HG02973 (cell line): ENCODE data around the gene HACD1.

Experiments used
- ATAC-seq: cut with Tn5 transposase; IDR thresholded peaks from one replicate; pipeline ENCODE4 v1.9.1; 2021; ENCODE audit warnings: moderate library complexity; ENCODE audit not compliant: unreplicated experiment

Gene HACD1

DNA sequence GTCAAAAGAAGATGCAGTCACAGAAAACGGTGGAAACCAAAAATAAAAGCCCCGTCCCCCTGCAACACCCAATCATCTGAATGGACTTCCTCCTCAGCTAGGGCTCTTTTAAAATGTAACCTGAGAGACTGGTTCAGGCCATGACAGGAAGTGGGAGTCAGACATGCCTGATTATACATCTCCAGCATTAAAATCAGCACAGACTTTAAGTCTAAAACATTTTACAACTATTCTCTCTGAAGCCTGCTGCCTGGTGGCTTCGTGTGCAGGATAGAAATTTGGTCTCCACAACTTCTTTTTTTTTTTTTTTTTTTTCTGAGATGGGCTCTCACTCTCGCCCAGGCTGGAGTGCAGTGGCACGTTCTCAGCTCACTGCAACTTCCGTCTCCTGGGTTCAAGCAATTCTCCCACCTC is 30.3 kb downstream of the HACD1 start:
- peak; percentile 47 for ATAC-seq

DNA sequence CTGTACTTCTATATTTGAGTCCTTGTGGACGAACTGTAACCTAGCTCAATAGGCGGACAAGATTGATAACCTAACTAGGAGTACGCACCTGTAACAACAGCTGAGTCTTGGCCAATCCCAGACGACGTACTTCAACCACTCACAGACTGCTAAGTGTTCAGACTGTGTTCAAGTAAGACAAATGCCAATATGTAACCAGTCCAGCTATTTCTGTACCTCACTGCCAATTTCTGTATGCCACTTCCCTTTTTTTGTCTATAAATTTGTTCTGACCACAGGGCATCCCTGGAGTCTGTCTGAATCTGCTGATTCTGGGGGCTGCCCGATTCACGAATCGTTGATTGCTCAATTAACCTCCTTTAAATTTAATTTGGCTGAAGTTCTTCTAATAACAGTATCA is 32.2 kb downstream of the HACD1 start:
- ATAC-seq = peak; percentile 78

DNA sequence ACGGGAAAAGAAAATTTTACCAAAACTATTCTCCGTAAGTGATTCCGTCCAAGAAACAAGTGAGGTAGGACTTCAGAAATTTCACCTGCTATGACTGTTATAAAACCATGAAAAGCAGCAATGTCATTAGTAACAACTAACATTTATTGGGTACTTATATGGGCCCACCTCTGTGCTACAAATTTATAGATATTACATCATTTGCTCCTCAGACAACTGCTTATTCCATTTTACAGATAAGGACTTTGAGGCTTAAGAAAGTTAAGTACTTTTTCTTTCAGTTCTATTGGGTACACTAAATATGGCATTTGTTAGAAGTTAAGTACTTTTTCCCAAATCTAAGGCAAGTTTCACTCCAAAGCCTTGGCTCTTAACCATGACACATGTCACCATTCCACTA is 36.3 kb downstream of the HACD1 start:
- ATAC-seq = no peak

DNA sequence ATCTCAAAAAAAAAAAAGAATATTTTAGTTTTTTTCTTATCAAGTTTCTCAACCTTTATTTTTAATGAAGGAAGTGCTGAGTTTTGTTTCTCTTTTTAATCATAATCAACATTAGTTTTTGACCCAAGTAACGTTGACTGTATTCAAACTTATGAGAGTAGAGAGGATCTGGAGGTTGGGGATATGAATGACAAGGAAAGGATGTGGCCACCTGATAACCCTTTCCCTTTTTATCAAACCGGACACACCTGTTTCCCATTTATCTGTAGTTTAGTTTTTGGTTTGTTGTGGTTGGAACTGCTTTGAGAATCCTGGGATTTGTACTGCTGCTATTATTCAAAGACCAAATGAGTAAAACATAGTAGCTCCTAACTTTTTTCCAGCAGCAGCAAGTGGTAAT is 38.6 kb downstream of the HACD1 start:
- ATAC-seq = no peak

DNA sequence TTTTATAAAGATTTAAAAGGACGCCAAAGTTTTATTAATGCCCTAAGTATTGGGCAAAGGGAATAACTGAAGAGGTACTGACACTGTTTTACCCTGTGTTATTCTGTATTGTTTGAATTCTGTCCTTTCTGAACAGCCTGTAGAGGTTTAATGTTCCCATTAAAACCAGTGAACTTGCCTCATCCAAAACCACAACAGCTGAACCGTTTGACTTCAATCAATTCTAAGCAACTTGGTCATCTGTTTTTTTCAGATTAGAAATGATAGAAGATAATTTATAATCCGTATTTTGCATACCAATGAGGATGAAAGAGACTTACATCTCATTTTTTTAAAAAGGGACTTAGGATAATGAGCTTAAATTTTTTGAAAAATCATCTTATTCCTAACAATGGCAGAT is 40.4 kb downstream of the HACD1 start:
- ATAC-seq = no peak

DNA sequence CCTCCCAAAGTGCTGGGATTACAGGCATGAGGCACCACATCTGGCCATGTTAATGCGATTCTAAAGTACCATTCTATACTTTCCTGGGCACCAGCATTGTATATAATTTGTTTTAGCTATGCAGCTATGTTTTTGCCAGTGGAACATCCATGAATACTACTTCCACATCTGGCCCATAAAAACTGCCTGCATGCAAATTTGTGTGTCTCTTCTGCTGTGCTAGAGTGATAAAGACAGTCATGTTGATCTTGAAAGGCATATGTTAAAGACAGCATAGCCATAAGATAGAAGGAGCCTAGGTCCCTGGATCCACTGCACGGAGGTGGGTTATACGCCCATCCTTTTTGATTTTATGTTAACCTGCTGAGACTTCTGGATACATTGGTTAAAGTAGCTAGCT is 52.3 kb downstream of the HACD1 start:
- ATAC-seq = no peak

DNA sequence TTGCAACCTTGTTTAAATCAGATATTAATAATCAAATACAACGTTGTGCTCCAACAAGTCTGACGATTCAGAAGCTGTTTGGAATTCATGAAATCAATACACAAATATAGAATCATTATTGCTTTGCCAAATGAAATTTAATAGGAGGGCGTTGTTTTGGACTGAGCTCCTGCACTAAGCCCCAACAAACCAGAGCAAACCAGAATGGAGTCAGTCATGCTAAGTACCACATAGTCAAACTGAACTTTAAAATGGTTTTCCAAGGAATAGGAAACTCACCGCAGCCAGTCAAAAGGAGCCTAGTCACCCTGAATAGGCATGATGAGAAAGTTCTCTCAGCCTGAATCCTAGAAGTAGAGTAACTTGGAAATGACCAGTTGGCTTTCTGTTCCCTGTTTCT is 53.7 kb downstream of the HACD1 start:
- no peak for ATAC-seq

DNA sequence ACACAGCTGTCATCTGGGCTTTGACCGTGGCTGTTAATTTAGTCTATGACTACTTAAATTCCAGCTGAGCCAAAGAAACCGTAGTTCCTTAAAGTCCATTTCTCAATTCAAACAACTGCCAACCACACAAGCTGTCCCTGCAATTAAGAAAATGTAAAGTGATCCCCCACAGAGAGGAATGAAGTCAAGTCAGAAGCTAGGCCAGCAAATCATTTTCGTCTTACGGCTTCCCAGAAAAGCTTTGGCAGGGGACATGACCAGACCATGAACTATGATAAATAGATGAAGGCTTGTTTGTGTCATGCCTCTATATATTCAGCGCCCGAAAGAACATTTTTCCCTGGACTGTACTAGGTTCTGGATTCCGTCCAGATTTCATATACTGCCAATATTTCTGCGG is 54.6 kb downstream of the HACD1 start:
- no peak for ATAC-seq

DNA sequence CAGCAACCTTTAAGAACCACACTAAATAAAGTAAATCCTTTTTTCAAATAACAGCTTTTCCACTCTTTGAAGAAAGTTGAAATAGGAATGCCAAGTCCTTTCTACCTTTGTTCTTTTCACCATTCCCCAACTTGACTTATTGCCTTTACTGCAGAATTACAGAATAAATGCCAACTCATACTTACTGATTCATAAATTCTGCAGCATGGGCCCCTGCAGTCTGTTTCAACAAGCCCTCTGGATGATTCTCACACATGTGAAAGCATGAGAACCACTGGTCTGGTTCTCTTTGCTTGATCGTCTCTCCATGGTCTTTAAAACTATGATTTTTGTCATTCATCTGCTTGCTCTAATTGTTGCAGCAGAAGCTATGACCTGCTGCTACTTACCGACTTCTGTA is 56.1 kb downstream of the HACD1 start:
- ATAC-seq = no peak

DNA sequence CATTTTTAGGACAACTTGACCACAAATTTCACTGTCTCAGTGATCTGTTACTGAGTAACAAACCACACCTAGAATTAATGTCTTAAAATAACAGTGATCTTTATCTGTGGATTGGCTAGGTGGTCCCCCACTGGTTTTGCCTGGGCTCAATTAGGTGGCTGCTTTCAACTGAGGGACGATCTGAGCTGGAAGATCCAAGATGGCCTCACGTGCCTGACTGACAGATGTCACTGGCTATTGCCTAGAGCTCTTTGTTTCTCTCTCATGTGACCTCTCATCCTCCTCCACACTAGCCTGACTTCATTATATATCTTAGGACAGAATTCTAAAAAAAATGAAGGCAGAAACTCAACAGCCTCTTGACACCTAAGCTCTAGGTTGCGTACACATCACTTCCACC is 59.7 kb downstream of the HACD1 start:
- no peak for ATAC-seq

DNA sequence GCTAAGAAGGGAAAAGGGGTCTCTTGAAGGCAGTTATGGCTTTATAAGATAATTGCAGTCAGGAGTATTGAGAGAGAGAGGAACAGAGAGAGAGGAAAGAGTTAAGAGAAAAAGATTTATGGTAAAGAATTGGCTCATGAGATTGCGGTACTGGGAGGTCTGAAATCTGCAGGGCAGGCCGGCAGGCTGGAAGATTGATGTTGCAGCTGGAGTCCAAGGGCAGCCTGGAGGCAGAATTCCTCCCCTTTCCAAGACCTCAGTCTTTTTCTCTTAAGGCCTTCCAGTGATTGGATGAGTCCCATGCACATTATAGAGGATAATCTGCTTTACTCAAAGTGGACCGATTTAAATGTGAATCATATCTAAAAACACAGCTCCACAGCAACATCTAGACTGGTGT is 68.4 kb downstream of the HACD1 start:
- no peak for ATAC-seq

DNA sequence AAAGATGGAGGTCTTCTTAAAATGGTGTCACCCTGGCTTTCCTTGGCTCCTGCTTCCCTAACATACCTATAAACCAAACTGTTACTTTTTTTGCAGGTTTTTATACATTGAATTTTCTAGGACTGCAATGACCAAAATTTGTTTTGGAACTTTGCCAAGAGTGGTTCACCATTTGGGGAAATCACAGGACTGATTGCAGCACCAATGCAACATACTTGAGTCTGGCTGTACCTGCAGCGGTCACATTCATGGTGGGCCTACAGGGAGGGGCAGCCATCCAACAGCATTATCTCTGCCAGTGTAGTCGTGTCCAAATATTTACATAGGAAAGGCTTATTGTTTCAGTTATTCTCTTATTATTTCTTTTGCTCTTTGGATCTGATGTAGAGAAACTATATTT is 69.0 kb downstream of the HACD1 start:
- ATAC-seq = no peak

DNA sequence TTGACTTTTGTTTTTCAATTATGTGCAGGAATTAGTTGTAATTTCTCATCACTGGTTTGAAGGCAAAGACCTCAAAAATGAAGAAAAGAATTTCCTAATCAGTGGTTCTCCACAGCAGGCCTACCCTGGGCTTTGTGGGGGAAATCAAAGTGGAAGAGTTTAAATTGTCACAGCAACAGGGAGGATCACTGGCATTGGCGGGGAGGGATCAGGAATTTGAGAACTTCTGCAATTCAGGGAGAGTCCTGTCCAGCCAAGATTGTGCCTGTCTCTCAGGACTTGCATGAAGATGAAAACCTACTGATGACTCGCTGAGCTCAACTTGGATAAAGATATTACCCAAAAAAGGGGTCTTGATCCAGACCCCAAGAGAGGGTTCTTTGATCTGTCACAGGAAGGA is 70.1 kb downstream of the HACD1 start:
- ATAC-seq = no peak

DNA sequence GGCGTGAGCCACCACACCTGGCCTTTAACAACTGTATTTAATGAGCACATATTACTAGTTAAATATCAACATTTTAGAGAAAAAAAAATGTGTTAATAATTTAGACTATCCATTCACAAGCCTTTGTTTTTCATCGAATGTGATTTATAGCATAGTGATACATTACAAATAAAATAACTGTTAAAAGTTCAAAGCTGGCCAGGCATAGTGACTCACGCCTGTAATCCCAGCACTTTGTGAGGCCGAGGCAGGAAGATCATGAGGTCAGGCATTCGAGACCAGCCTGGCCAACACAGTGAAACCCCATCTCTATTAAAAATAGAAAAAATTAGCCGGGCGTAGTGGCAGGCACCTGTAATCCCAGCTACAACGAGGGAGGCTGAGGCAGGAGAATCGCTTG is 72.7 kb downstream of the HACD1 start:
- ATAC-seq = no peak
